A549 (cell line): Measurements from ENCODE around the gene SIGLEC1.

Experiments
- BHLHE40 ChIP-seq: IDR thresholded peaks from 2 replicates; pipeline ENCODE4 v1.6.1; 2012; ENCODE audit warnings: low read depth, low read length, inconsistent platforms
- CEBPB ChIP-seq, 2 experiments: fragments of >200 bp in 1 of 2; sonication (Bioruptor Twin) in 1 of 2; formaldehyde crosslinking in 1 of 2; IDR thresholded peaks; 2 replicates each; pipeline ENCODE4 v1.6.1; 2012 to 2016
- CHD2 ChIP-seq: fragments of 150-350 bp; IDR thresholded peaks from 2 replicates; pipeline ENCODE4 v1.6.1; 2014; ENCODE audit warnings: low read length; ENCODE audit not compliant: partially characterized antibody
- EHMT2 ChIP-seq: fragments of 200-600 bp; sonication (generic); IDR thresholded peaks from 2 replicates; pipeline ENCODE4 v1.6.1; 2016; ENCODE audit warnings: antibody characterized with exemption, low read depth, mild to moderate bottlenecking, moderate library complexity
- FOXS1 ChIP-seq: fragments of 250-450 bp; sonication (Bioruptor Pico); IDR thresholded peaks from 2 replicates; pipeline ENCODE4 v1.5.0; 2020; ENCODE audit warnings: mild to moderate bottlenecking, moderate library complexity
- RNF2 ChIP-seq: fragments of 200-600 bp; sonication (generic); IDR thresholded peaks from 2 replicates; pipeline ENCODE4 v1.6.1; 2016; ENCODE audit warnings: low read depth, mild to moderate bottlenecking, antibody characterized with exemption, moderate library complexity, borderline replicate concordance
- SMC3 ChIP-seq: fragments of >200 bp; sonication (Bioruptor Twin); formaldehyde crosslinking; IDR thresholded peaks from 3 replicates; pipeline ENCODE4 v1.6.1; 2018; ENCODE audit warnings: inconsistent platforms
- TF ChIP-seq, protein P1 (sequence below): fragments of >200 bp; sonication (Bioruptor Twin); formaldehyde crosslinking; IDR thresholded peaks from 3 replicates; pipeline ENCODE4 v1.5.1; 2016

DNA sequence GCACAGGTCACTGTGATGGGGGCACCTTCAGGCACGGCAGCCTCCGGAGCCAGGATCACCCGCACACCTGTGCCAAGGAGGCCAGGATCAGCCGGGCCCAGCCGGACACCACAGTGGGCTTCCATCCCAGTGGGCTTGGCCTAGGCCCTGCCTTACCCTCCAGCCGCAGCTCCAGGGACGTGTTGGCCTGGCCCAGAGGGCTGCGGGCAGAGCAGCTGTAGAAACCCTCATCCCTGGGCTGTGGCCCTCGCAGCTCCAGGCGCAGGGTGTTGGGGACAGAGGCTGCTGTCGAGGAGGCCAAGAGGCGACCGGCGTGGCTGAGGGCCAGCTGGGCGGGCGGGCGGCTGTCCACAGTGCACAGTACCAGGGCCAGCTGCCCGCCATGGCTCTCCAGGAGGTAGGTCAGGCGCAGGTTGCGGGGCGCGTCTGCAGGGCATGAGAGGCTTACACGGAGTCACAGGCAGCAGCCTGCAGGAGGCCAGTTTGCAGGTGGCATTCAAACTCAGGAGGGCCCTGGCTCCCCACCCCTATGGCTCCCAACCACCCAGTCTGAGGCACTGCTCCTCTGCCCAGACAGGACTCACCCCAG, 19.6 kb downstream of the SIGLEC1 start:
- TF ChIP-seq, protein P1, sequence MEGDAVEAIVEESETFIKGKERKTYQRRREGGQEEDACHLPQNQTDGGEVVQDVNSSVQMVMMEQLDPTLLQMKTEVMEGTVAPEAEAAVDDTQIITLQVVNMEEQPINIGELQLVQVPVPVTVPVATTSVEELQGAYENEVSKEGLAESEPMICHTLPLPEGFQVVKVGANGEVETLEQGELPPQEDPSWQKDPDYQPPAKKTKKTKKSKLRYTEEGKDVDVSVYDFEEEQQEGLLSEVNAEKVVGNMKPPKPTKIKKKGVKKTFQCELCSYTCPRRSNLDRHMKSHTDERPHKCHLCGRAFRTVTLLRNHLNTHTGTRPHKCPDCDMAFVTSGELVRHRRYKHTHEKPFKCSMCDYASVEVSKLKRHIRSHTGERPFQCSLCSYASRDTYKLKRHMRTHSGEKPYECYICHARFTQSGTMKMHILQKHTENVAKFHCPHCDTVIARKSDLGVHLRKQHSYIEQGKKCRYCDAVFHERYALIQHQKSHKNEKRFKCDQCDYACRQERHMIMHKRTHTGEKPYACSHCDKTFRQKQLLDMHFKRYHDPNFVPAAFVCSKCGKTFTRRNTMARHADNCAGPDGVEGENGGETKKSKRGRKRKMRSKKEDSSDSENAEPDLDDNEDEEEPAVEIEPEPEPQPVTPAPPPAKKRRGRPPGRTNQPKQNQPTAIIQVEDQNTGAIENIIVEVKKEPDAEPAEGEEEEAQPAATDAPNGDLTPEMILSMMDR = no peak
- TF ChIP-seq FOXS1 (CRISPR knock-in tag) (no peak), EHMT2 (no peak), SMC3 (no peak), CHD2 (no peak), CEBPB (IDR thresholded peaks at IDR 0.05) (no peak), RNF2 (no peak), BHLHE40 (no peak)
